SK-N-SH (cell line): ENCODE results near the gene SMOC1. TPM values are rescaled to one million over a fixed set of nuclear protein-coding genes. Genes with fewer than 3 reads are reported as not detected.

ENCODE experiments used
- CTCF ChIA-PET: fragments of 300-600, 350-600 bp; formaldehyde crosslinking; extraction: SDS; loops from one replicate; lab custom pipeline; 2021; lab: Yijun Ruan, JAX
- POLR2A ChIA-PET: fragments of 350-600 bp; sonication (Branson Sonifier 250); formaldehyde crosslinking; extraction: SDS; loops from one replicate; lab custom pipeline; 2020; ENCODE audit warnings: antibody characterized with exemption, inconsistent platforms; lab: Yijun Ruan, JAX
- DNase-seq: peaks from one replicate; pipeline ENCODE4 v3.0.0; 2012
- H2AFZ ChIP-seq: fragments of 200-600 bp; sonication (generic); 2 replicates; pipeline ENCODE4 v1.8.1; 2016; ENCODE audit warnings: antibody characterized with exemption, mild to moderate bottlenecking, low read depth
- H3F3A ChIP-seq: fragments of 200-600 bp; sonication (generic); replicated peaks from 2 replicates; pipeline ENCODE3; 2016; ENCODE audit warnings: antibody characterized with exemption, mild to moderate bottlenecking; ENCODE audit not compliant: insufficient read depth
- H3K27ac ChIP-seq, 2 experiments: fragments of 200-500 bp in 1 of 2; fragments of 200-600 bp in 1 of 2; sonication (Bioruptor generic) in 1 of 2; sonication (generic), shearing (Covaris generic) in 1 of 2; 2 replicates each; pipeline versions ENCODE4 v1.5.1 to v1.6.1; 2014 to 2016; ENCODE audit warnings: low read depth in 2 of 2, inconsistent platforms in 1 of 2, low read length in 1 of 2, mild to moderate bottlenecking in 1 of 2, mixed read lengths in 1 of 2
- H3K27me3 ChIP-seq: fragments of 200-600 bp; sonication (generic), shearing (Covaris generic); 2 replicates; pipeline ENCODE4 v1.6.1; 2016; ENCODE audit warnings: mixed run types; ENCODE audit not compliant: insufficient read depth
- H3K36me3 ChIP-seq, 2 experiments: fragments of 200-500 bp in 1 of 2; fragments of 200-600 bp in 1 of 2; sonication (Bioruptor generic) in 1 of 2; sonication (generic) in 1 of 2; replicated peaks in 1 of 2; 2 replicates each; pipeline versions ENCODE3 to v1.5.1; 2014 to 2016; ENCODE audit warnings: low read length in 1 of 2, mild to moderate bottlenecking in 1 of 2; ENCODE audit not compliant: insufficient read depth in 2 of 2, control insufficient read depth in 1 of 2
- H3K4me1 ChIP-seq, 2 experiments: fragments of 200-500 bp in 1 of 2; fragments of 200-600 bp in 1 of 2; sonication (Bioruptor generic) in 1 of 2; sonication (generic), shearing (Covaris generic) in 1 of 2; 2 replicates each; pipeline versions ENCODE4 v1.5.1 to v1.6.1; 2014 to 2016; ENCODE audit warnings: low read depth in 1 of 2, low read length in 1 of 2, mixed run types in 1 of 2; ENCODE audit not compliant: insufficient read depth in 2 of 2, control insufficient read depth in 1 of 2
- H3K4me2 ChIP-seq: fragments of 200-600 bp; sonication (generic), shearing (Covaris generic); 2 replicates; pipeline ENCODE4 v1.6.1; 2017; ENCODE audit warnings: mixed run types
- H3K4me3 ChIP-seq, 2 experiments: fragments of 200-500 bp in 1 of 2; fragments of 200-600 bp in 1 of 2; sonication (Bioruptor generic) in 1 of 2; sonication (generic), shearing (Covaris generic) in 1 of 2; 2 replicates each; pipeline versions ENCODE4 v1.5.1 to v1.8.1; 2014 to 2016; ENCODE audit warnings: low read depth in 2 of 2, inconsistent platforms in 1 of 2, low read length in 1 of 2, mild to moderate bottlenecking in 1 of 2, mixed read lengths in 1 of 2, moderate library complexity in 1 of 2
- H3K79me2 ChIP-seq: fragments of 200-600 bp; sonication (generic); 2 replicates; pipeline ENCODE4 v1.8.1; 2017; ENCODE audit warnings: mild to moderate bottlenecking; ENCODE audit not compliant: insufficient read depth
- H3K9ac ChIP-seq: fragments of 200-600 bp; sonication (generic); 2 replicates; pipeline ENCODE4 v1.6.1; 2017; ENCODE audit warnings: mixed run types
- H3K9me2 ChIP-seq: fragments of 200-600 bp; sonication (generic); 2 replicates; pipeline ENCODE4 v1.6.1; 2017; ENCODE audit warnings: mixed run types
- H3K9me3 ChIP-seq: fragments of 200-600 bp; sonication (generic); 2 replicates; pipeline ENCODE4 v1.6.1; 2017; ENCODE audit warnings: mixed run types, mild to moderate bottlenecking, moderate library complexity
- H4K20me1 ChIP-seq: fragments of 200-600 bp; sonication (generic); 2 replicates; pipeline ENCODE4 v1.6.1; 2017; ENCODE audit warnings: mild to moderate bottlenecking, mixed run types; ENCODE audit not compliant: insufficient read depth
- ELF1 ChIP-seq: IDR thresholded peaks from 2 replicates; pipeline ENCODE4 v1.4.0; 2012
- EZH2phosphoT487 ChIP-seq: fragments of 200-600 bp; sonication (generic); IDR thresholded peaks from 2 replicates; pipeline ENCODE4 v1.6.1; 2017; ENCODE audit warnings: low read depth, mixed run types, mild to moderate bottlenecking, antibody characterized with exemption, moderate library complexity, borderline replicate concordance
- FOSL2 ChIP-seq: IDR thresholded peaks from 2 replicates; pipeline ENCODE4 v1.4.0; 2012; ENCODE audit warnings: low read depth, mild to moderate bottlenecking, moderate library complexity, borderline replicate concordance
- GATA2 ChIP-seq: sonication (generic); formaldehyde crosslinking; IDR thresholded peaks from 2 replicates; pipeline ENCODE4 v1.5.0; 2020; ENCODE audit warnings: mild to moderate bottlenecking, missing genetic modification reagents
- MEF2A ChIP-seq: IDR thresholded peaks from 2 replicates; pipeline ENCODE4 v1.4.0; 2012; ENCODE audit warnings: low read depth, borderline replicate concordance
- POLR2AphosphoS5 ChIP-seq: IDR thresholded peaks from 2 replicates; pipeline ENCODE4 v1.6.1; 2012; ENCODE audit warnings: low read depth, low read length
- RXRA ChIP-seq: IDR thresholded peaks from 2 replicates; pipeline ENCODE4 v1.4.0; 2012; ENCODE audit warnings: low read depth, mild to moderate bottlenecking, borderline replicate concordance
- YY1 ChIP-seq: IDR thresholded peaks from 2 replicates; pipeline ENCODE4 v1.4.0; 2012; ENCODE audit warnings: low read depth, mild to moderate bottlenecking
- WGBS: methylation state at CpG from one replicate; pipeline ENCODE4 v1.1.6; 2017; ENCODE audit warnings: low lambda C conversion rate; 5-methylcytosine and 5-hydroxymethylcytosine counted together
- polyA plus RNA-seq, 3 experiments: library from polyadenylated mRNA; depleted of rRNA; stranded (reverse); fragments of >200 nt; gene quantifications; 2 replicates each; pipeline ENCODE4 v1.2.3, GENCODE V29; 2012
- TF ChIP-seq, protein P1 (sequence below): fragments of 200-600 bp; sonication (generic); IDR thresholded peaks from 2 replicates; pipeline ENCODE4 v1.6.1; 2017; ENCODE audit warnings: antibody characterized with exemption, mild to moderate bottlenecking, moderate library complexity
- TF ChIP-seq, protein P2 (sequence below): IDR thresholded peaks from 2 replicates; pipeline ENCODE4 v1.4.0; 2012; ENCODE audit warnings: low read depth
- TF ChIP-seq, protein P3 (sequence below): IDR thresholded peaks from 2 replicates; pipeline ENCODE4 v1.6.1; 2012; ENCODE audit warnings: mild to moderate bottlenecking, low read depth, low read length, moderate library complexity

Gene SMOC1
- polyA plus RNA-seq, 1 of the 3 experiments (the other 2 are of a cell fraction): not detected

DNA sequence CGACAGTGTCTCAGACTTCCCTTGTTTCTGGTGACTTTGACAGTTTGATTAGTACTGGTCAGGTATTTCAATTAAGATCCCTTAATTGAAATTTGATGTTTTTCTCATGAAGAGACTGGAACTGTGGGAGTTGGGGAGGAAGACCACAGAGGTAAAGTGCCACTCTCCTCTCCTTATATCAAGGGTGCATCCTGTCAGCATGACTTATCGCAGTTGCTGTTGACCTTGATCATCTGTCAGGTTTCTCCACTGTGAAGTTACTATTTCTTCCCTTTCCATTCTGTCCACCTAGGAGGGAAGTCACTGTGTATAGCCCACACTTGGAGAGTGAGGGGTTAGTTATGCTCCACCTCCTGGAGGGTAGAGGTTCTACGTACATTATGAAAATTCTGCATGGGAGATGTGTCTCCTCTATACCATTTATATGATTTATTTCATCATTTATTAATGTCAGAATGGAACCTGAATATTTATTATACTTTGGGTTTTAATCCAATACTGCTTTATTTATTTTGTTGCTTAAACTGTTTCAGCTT lies 40.3 kb upstream of the SMOC1 start (continued):
- TF ChIP-seq, protein P1, sequence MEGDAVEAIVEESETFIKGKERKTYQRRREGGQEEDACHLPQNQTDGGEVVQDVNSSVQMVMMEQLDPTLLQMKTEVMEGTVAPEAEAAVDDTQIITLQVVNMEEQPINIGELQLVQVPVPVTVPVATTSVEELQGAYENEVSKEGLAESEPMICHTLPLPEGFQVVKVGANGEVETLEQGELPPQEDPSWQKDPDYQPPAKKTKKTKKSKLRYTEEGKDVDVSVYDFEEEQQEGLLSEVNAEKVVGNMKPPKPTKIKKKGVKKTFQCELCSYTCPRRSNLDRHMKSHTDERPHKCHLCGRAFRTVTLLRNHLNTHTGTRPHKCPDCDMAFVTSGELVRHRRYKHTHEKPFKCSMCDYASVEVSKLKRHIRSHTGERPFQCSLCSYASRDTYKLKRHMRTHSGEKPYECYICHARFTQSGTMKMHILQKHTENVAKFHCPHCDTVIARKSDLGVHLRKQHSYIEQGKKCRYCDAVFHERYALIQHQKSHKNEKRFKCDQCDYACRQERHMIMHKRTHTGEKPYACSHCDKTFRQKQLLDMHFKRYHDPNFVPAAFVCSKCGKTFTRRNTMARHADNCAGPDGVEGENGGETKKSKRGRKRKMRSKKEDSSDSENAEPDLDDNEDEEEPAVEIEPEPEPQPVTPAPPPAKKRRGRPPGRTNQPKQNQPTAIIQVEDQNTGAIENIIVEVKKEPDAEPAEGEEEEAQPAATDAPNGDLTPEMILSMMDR: no peak
- TF ChIP-seq, protein P2, sequence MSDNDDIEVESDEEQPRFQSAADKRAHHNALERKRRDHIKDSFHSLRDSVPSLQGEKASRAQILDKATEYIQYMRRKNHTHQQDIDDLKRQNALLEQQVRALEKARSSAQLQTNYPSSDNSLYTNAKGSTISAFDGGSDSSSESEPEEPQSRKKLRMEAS: no peak
- TF ChIP-seq EZH2phosphoT487: no peak
- TF ChIP-seq ELF1: no peak
- no peak for TF ChIP-seq RXRA
- TF ChIP-seq YY1: no peak

DNA sequence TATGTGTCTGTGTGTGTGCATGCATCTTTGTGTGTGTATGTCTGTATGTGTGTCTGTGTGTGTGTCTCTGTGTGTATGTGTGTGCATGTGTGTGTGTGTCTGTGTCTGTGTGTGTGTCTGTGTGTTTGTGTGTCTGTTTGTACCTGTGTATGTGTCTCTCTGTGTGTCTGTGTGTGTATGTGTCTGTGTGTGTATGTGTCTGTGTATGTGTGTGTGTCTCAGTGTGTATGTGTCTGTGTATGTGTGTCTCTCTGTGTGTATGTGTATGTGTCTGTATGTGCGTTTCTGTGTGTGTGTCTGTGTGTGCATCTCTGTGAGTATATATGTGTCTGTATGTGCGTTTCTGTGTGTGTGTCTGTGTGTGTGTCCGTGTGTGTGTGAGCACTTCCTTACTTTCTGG lies 39.6 kb upstream of the SMOC1 start:
- no peaks in the 10 kb centered on the region for H4K20me1 ChIP-seq
- H3K27ac ChIP-seq: no peak overlapping the region
- POLR2A ChIA-PET: no interaction called here
- no peak for TF ChIP-seq POLR2AphosphoS5
- no peak for TF ChIP-seq FOSL2
- TF ChIP-seq, protein P3, sequence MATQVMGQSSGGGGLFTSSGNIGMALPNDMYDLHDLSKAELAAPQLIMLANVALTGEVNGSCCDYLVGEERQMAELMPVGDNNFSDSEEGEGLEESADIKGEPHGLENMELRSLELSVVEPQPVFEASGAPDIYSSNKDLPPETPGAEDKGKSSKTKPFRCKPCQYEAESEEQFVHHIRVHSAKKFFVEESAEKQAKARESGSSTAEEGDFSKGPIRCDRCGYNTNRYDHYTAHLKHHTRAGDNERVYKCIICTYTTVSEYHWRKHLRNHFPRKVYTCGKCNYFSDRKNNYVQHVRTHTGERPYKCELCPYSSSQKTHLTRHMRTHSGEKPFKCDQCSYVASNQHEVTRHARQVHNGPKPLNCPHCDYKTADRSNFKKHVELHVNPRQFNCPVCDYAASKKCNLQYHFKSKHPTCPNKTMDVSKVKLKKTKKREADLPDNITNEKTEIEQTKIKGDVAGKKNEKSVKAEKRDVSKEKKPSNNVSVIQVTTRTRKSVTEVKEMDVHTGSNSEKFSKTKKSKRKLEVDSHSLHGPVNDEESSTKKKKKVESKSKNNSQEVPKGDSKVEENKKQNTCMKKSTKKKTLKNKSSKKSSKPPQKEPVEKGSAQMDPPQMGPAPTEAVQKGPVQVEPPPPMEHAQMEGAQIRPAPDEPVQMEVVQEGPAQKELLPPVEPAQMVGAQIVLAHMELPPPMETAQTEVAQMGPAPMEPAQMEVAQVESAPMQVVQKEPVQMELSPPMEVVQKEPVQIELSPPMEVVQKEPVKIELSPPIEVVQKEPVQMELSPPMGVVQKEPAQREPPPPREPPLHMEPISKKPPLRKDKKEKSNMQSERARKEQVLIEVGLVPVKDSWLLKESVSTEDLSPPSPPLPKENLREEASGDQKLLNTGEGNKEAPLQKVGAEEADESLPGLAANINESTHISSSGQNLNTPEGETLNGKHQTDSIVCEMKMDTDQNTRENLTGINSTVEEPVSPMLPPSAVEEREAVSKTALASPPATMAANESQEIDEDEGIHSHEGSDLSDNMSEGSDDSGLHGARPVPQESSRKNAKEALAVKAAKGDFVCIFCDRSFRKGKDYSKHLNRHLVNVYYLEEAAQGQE: no peak
- no peak for TF ChIP-seq GATA2 (CRISPR knock-in tag)
- no peak for TF ChIP-seq EZH2phosphoT487
- TF ChIP-seq, protein P1: no peak
- no peak for TF ChIP-seq MEF2A
- no peaks in the 10 kb centered on the region for H3K79me2 ChIP-seq
- H3K27me3 ChIP-seq: no peaks in the 10 kb centered on the region
- no peak overlapping the region for H3K4me2 ChIP-seq
- H3K9me2 ChIP-seq: no peaks in the 10 kb centered on the region
- no peak for DNase-seq
- no peaks in the 10 kb centered on the region for H3K9me3 ChIP-seq
- no peaks in the 10 kb centered on the region for H3K36me3 ChIP-seq
- CTCF ChIA-PET: interaction anchor here (0.6 to 2.7 kb wide), 3 partner anchors 10 to 282 kb away, joined by 3 to 10 read pairs (median 3); no protein-coding TSS in a partner anchor
- WGBS: 19% methylated on average over 3 of the region's 3 CpGs
- peaks cover 0 to 11% of the 10 kb centered on the region in 2 experiments; a peak in 1 of 4 replicates for H3K4me1 ChIP-seq
- no peak overlapping the region for H3K4me3 ChIP-seq
- no peak overlapping the region for H3K9ac ChIP-seq
- no peak overlapping the region for H2AFZ ChIP-seq
- H3F3A ChIP-seq: no peaks in the 10 kb centered on the region
